ENCODE data around the gene PLEKHG5. TPM values are rescaled to one million over a fixed set of nuclear protein-coding genes. Genes with fewer than 3 reads are reported as not detected.
A peak's percentile ranks its signal among the peaks of the same experiment; 100 is the strongest.

The PLEKHG5 gene
- total RNA-seq, 1 donor from 2014 or later: 9.5 TPM

GRCh38 chr1:6487804-6488484 lies 3.5 kb downstream of the PLEKHG5 start:
- H3K4me3 ChIP-seq: no peak overlapping the region
- no peak overlapping the region for H3K27ac ChIP-seq
- no peaks in the 10 kb centered on the region for H3K9me3 ChIP-seq
- H3K4me1 ChIP-seq: peaks cover 57% of the 10 kb centered on the region
- DNase-seq (no peak), ATAC-seq (no peak)
- intact Hi-C loops (cut with DNase I): no loop called here
- peaks cover 32% of the 10 kb centered on the region for H3K27me3 ChIP-seq (ENCODE audit: low read depth)
- TF ChIP-seq, protein P1, sequence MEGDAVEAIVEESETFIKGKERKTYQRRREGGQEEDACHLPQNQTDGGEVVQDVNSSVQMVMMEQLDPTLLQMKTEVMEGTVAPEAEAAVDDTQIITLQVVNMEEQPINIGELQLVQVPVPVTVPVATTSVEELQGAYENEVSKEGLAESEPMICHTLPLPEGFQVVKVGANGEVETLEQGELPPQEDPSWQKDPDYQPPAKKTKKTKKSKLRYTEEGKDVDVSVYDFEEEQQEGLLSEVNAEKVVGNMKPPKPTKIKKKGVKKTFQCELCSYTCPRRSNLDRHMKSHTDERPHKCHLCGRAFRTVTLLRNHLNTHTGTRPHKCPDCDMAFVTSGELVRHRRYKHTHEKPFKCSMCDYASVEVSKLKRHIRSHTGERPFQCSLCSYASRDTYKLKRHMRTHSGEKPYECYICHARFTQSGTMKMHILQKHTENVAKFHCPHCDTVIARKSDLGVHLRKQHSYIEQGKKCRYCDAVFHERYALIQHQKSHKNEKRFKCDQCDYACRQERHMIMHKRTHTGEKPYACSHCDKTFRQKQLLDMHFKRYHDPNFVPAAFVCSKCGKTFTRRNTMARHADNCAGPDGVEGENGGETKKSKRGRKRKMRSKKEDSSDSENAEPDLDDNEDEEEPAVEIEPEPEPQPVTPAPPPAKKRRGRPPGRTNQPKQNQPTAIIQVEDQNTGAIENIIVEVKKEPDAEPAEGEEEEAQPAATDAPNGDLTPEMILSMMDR (IDR thresholded peaks at IDR 0.05): no peak
- no peaks in the 10 kb centered on the region for H3K36me3 ChIP-seq

- TF ChIP-seq, protein P1 (IDR thresholded peaks at IDR 0.05): peak; percentile 94
- intact Hi-C loops (cut with DNase I): no loop called here
- H3K27me3 ChIP-seq (ENCODE audit: low read depth): peaks cover 32% of the 10 kb centered on the region
Observed at GRCh38 chr1:6486433-6487011, 4.9 kb downstream of the PLEKHG5 start.

GRCh38 chr1:6485168-6486101 lies 6.0 kb downstream of the PLEKHG5 start:
- peaks cover 27% of the 10 kb centered on the region for H3K27me3 ChIP-seq (ENCODE audit: low read depth)
- TF ChIP-seq, protein P1 (IDR thresholded peaks at IDR 0.05): no peak
- intact Hi-C loops (cut with DNase I): no loop called here
- no peaks in the 10 kb centered on the region for H3K9me3 ChIP-seq
- peaks cover 38% of the 10 kb centered on the region for H3K4me1 ChIP-seq
- peak overlapping the region; percentile 80 for H3K27ac ChIP-seq
- DNase-seq (no peak), ATAC-seq (peak in 1 of 2 donors; percentile 3)
- no peaks in the 10 kb centered on the region for H3K36me3 ChIP-seq
- H3K4me3 ChIP-seq: peak overlapping the region; percentile 62

More at GRCh38 chr1:6486433-6487011, 4.9 kb downstream of the PLEKHG5 start:
- Histone ChIP-seq H3K27ac (no peak overlapping the region), H3K9me3 (no peaks in the 10 kb centered on the region), H3K36me3 (no peaks in the 10 kb centered on the region), H3K4me3 (peak overlapping the region; percentile 62), H3K4me1 (peaks cover 49% of the 10 kb centered on the region)
- peak; percentile 90 for DNase-seq
- peak; percentile 76 to 78 for ATAC-seq

DNA sequence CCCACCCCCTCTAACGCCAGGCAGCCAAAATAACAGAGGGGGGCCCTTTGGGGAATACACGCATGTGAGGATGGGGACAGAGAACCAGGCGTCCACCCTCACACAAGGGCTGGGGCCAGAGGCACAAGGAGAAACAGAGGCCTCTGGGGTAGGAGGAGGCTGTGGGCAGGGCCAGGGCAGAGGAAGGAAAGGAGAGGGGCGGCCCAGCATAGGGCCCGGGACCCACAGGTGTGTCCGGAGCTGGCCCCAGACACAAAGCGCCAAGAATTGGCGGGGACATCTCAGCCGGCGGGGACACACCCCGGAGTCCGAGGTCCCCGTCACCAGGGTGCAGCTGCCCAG lies 6.7 kb downstream of the PLEKHG5 start:
- DNase-seq (no peak), ATAC-seq (no peak)
- Histone ChIP-seq H3K27ac (peak overlapping the region; percentile 80), H3K4me3 (peak overlapping the region; percentile 62), H3K4me1 (peaks cover 31% of the 10 kb centered on the region), H3K27me3 (ENCODE audit: low read depth) (peaks cover 20% of the 10 kb centered on the region), H3K36me3 (no peaks in the 10 kb centered on the region), H3K9me3 (no peaks in the 10 kb centered on the region)
- intact Hi-C loops (cut with DNase I): no loop called here
- TF ChIP-seq, protein P1 (IDR thresholded peaks at IDR 0.05): no peak

GRCh38 chr1:6483761-6484117 lies 7.7 kb downstream of the PLEKHG5 start:
- TF ChIP-seq, protein P1 (IDR thresholded peaks at IDR 0.05): no peak
- intact Hi-C loops (cut with DNase I): no loop called here

More at GRCh38 chr1:6483761-6484117, 7.7 kb downstream of the PLEKHG5 start:
- DNase-seq (no peak), ATAC-seq (no peak)
- H3K9me3 ChIP-seq: no peaks in the 10 kb centered on the region
- H3K36me3 ChIP-seq: no peaks in the 10 kb centered on the region
- peaks cover 24% of the 10 kb centered on the region for H3K4me1 ChIP-seq
- peaks cover 15% of the 10 kb centered on the region for H3K27me3 ChIP-seq (ENCODE audit: low read depth)
- H3K4me3 ChIP-seq: no peak overlapping the region
- H3K27ac ChIP-seq: peak overlapping the region; percentile 8
